GM21619 (cell line): Measurements from ENCODE around the gene TRAF3IP1.
"Not testable (repeated sequence)": the region's sequence is repeated elsewhere in the genome, so short reads cannot be mapped to it uniquely, and the experiment has no call there.

ENCODE experiments used
- ATAC-seq: cut with Tn5 transposase; IDR thresholded peaks from one replicate; pipeline ENCODE4 v1.9.1; 2021; ENCODE audit not compliant: unreplicated experiment

The TRAF3IP1 gene

DNA sequence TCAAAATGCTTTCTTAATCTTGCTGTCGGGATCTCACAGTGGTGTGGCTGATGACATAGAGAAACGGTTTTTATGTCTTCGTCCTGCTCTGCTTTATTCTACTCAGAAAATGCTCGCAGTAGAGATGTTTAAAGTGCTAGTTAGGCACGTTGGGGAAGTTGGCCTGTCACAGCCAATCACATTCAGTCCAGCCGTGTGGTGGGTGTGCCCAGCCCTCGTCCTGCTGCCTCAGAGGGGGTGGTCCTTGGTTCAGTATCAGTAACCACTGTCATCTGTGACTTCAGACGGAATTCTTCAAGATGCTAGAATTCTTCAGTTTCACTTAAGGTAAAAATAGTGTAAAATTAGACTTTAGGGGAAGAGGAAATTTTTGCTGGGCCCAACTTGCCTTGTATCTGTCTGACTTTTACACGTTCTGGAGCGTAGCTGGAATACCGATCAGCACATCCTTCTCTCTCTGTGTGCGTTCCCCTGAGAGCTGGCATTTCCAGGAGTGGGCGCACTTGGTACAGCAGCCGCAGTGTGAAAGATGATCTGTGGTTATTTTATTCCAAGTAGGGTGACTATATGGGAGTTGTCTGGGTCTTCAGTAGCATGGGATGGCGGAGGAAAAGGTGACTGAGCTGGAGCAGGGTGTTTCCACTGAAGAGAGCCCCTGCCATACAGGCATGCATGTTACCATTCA, 18.5 kb downstream of the TRAF3IP1 start:
- ATAC-seq = no peak

DNA sequence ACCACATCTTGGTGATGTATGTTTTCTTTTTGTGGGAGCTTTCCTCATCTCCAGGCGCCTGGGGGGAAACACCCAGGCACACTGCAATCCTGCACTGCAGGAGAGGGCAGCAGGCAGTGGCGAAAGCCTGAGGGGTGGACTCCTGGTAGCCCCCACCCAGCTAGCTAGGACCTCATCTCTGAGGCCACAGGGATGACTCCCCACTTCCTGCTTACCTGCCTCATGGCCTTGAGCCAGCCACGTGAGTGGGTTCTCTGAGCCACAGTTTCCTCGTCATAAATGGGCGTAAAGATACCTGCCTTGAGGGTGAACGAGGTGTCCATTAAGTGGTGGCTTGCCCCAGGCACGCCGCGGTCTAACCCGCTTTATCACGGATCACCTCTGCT, 19.1 kb downstream of the TRAF3IP1 start:
- no peak for ATAC-seq

DNA sequence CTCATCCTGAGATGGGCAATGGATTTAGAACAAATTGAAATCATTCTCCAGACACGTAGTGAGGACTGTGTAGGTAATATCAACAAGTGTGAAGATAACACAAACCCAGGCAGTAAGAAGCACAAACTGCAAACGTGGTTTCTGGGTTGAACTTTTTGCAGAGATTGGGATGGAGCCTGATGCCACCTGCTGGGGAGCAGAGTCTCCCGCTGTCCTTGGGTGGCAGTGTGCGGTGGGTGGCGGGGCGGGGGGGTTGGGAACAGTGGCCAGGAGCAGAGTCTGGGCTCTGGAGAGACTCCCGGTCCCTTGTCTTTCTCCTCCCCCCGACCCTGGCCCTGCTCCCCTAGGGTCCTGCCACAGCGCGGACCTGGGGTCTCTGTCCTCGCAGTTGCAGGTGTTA, 19.5 kb downstream of the TRAF3IP1 start:
- no peak for ATAC-seq

DNA sequence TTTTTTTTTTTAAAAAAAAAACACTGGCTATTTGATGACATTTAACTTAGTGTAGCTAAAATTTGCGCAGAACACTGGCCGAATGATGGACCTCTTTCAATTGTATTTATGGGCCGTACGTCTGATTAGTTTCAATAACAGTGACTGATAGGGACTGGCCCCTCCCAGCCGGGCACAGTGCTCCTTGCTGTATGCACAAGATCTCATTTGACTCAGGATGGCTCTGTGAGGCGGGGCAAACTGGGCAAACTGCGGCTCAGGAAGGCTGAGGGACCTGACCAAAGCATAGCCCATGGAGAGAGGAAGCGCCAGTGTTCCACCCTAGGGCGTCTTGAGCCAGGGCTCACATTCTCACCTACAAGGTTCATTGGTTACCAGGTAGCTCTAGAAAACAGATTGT, 21.2 kb downstream of the TRAF3IP1 start:
- ATAC-seq = no peak

DNA sequence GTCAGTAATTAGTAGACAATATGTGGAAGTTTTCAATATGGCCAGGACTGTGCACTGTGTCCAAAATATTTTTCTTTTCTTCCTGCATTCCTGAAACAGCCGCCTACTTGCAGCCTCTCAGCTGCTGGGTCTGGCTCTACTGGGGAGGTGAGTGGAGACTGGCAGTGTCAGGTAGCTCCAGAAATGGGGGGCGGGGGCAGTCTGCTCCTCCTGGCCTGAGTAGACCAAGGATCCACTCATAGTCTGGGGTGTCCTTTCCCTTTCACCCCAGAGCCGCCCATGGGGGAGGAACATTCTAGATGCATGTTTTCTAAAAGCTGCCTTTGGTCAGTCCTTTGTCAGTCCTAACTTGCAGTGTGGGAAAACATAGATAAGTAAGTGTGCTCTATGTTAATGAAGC, 23.7 kb downstream of the TRAF3IP1 start:
- ATAC-seq = no peak

DNA sequence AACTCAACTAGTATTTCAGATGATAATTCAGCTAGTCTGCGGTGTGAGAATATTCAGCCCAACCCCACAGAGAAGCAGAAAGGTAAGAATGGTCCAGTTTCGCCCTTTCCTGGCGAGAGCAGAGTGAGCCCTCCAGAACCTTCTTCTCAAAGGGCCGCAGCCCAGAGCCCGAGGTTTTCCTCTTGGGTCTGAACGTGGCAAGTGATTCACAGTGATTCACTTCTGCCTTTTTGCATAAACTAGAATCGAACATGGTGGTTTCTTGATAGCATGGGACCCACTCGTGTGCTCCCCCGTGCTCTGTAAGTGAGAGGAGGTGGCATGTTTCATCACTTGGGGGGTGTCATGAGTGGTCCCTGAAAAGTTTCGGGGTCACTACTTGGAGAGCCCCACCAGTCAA, 24.2 kb downstream of the TRAF3IP1 start:
- ATAC-seq = no peak

DNA sequence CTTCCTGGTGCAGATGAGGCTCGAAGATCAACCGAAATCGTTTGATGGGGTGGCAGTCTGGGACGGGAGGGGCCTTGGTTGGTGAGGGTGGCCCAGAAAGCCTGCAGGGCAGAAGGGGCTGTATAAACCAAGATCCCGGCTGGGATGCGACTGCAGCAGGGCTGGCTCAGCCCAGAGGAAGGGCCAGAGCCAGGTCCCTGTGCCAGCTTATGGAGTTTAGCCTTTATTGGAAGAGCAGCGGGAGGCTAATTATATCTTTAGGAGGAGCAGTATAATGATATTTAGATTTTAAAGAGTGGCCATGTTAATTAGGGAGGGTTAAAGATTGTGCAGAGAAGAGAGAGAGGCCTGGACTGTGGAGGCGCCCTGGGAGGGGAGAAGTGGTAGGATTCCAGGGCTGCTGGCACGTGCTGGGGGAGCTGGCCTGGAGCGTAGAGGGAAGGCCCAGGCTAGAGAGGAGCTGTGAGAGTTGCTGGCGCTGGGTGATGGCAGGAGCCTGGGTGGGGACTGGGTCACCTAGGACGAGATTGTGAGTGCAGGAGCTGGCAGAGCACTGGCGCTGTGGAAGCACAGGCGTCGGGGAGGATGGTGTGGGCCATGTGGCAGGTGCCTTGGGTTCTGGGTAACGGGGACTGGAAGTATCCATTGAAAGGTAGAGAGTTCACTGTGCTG, 25.1 kb downstream of the TRAF3IP1 start:
- no peak for ATAC-seq

DNA sequence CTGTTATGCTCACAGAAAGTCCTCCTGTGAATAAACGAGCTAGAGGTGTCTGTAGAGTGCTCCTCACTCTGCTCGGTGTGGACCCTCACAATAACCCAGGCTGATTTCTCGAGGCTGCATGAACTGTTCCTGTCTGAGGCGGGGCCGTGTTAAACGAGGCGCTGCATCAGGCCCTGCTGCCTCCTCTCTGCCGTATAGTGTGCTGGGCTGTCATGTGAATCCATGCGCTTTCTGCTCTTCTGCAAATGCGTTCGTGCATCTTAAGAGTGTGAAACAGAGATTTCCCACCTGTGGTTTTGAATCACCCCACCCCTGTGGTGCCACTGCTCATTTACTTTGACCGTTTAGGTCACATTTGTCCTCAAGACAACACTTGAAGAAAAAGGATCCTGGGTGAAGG, 26.2 kb downstream of the TRAF3IP1 start:
- ATAC-seq = no peak

DNA sequence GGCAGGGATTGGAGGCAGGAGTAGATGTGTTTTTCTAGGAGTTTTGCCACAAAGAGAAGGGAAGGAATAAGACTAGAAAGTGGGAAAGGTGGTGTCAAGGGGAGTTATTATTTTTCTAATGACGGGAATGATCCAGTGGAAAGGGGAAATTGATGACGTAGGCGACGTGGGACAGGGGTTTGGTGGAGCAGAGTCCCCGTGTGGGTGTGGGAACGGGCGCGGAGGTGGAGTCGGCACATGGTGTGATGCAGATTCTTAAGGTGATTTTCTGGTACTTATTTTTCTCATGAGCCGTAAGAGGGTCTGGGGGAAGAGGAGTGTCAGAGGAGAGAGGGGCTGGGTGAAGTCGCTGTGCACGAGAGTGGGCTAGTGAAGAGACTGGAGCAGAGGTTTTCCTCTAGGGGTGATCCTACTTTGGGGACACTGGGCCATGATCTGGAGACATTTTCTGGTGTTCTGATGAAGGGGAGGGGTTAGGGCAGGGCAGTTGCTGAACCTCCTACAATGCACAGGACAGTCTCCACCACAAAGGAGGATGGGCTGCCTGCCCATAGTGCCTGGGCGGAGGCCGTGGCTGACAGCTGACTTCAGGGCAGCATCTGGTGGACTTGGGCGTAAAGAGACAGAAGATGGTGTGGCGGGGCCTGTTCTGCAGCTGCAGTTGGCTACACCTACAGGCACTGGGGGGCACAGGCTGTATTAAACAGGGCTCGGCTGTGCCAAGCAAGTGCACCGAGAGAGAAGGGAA, 30.0 kb downstream of the TRAF3IP1 start:
- ATAC-seq = no peak

DNA sequence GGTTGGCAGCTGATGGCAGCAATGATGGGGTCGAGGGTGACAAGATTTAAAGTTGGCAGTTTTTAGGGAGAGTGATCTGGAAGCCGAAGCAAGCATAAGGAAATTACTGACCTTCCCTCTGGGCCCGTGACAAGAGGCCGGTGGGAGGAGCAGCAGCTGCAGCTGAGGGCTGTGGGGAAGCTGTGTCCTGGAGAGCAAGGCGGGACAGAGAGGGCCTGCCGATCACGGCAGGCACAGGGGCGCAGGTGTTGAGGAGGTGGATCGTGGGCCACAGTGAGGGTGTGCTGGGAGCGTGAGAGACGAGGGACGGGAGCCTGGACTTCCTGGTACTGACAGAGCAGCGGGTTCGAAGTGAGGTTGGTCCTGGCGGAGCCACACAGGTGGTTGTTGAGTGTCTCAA, 31.0 kb downstream of the TRAF3IP1 start:
- ATAC-seq = no peak

DNA sequence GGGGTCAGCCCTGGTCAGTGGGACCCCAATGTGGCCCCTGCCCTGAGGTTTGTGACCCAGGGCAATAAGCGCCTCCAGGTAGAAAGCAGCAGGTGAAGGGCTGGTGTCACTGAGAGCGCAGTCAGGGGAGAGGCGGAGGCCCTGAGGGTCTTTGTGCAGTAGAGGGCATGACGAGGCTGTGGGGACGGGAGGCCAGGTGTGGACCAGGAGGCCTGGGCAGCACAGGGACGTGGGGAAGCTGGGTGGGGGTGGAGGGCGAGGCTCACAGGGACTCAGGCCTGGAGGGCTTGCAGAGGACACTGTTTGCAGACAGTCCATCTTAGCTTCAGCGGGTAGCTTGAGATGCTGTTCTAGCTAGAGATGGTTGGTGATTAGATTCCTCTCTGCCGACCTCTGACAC, 32.0 kb downstream of the TRAF3IP1 start:
- ATAC-seq = no peak

DNA sequence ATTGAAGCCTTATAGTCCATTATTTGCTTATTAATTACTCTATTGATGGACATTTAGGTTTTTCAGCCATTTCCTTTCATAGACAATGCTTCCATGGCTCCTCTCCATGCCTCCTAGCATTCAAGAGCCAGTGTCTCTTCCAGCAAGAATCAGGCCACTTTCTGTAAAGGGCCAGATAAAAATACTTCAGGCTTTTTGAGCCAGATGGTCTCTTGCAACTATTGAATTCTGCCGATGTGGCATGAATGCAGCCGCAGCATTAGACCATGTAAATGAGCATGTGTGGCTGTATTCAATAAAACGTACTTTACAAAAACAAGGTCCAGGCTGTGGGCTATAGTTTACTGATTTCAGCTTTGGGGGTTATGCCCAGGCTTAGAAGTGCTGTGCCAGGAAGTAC, 38.5 kb downstream of the TRAF3IP1 start:
- no peak for ATAC-seq

DNA sequence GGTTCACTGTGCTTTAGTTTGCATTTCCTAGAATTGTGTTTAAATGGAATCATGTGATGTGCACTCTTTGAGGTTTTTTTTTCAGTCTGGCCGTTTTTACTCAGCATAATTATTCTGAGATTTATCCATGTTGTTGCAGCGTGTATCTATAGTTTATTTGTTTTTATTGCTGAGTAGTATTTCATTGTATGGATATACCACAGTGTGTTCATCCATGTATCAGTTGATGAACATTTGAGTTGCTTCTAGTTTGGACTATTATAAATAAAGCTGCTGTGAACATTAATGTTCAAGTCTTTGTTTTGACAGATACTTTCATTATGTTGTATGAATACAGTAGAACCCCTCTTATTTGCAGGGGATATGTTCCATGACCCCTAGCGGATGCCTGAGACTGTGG, 39.1 kb downstream of the TRAF3IP1 start:
- ATAC-seq = no peak

DNA sequence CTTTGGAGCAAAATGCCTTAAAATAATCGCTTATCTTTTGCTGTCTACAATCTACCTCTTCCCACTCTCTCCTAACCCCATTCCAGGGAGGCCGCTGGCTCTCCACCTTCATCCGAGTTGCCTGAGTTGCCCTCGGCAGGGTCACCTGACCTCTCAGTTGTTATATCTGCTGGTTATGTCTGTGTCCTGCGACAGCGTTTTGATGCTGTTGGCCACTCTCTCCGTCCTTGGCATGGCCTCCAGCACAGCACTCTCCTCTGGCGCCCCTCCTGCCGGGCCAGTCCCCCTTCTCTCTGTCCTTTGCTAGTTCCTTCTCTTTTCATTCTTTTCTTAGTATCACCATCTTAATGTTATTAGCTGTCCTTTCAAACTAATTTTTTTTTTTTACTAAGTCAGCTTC, 41.6 kb downstream of the TRAF3IP1 start:
- ATAC-seq = no peak

DNA sequence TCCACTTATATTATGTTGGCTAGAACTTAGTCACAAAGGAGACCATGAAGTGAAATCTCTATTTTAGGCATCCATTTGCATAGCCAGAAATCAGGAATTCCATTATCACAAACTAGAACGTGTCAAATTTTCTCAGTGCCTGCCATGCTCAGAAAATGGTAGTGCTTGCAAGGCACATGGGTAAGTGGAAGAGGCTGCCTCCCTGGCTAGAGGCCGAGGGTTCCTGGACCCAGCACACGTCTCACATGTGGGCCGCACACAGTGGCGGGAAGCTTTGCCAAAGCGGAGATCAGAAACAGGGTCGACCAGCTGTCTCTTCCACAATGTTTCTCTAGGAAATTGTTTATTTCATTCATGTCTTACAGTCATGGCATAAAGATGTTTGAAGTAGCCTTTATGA, 42.3 kb downstream of the TRAF3IP1 start:
- no peak for ATAC-seq

DNA sequence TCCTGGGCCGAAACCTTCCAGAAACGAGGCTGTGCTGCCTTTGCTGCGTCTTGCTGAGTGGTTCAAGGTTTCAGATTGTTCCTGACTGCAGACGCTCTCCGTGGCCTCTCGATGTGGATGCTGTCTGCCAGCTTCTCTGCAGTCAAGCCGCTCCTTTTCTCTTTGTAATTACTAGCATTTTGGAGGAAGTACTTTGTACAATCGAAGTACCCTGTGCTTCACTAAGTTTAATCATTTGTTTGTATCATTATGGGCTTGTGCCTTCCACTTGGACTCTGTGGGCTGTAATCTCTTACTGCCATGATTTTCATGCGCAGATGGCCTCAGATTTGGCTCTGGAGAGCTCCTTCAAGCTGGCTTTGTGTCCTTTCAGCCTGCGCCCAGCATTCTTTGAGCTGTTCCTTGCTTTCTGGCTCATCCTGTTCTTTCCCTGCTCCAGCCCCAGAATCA, 49.3 kb downstream of the TRAF3IP1 start:
- ATAC-seq = no peak

DNA sequence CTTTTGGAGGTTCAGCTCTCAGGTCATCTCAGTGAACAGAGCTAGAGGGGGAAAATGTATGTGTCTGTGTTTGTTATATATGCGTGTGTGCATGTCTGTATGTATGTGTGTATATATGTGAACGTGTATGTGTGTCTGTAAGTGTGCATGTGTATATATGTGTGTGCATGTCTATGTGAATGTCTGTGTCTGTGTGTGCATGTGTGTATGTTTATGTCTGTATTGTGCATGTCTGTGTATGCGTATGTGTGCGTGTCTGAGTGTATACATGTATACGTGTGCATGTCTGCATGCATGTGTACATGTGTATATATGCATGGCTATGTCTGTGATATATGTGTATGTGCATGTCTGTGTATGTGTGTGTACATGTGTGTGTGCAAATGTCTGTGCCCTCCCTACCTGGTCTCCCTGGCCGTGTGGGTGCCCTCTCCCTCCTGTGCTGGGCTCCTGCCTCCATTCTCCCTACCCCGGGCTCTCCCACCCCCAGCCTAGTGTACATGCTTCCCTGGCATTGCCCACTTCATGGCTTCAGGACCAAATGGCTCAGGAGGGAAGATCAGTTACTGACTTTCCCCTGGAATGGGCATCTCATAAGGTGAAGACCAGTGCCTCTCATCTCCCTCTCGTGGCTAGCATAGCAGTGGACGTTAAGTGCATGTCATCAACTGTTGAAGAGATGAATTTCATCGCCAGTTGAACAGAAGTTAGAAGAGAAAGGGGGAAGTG, 49.9 kb downstream of the TRAF3IP1 start:
- ATAC-seq = no peak

DNA sequence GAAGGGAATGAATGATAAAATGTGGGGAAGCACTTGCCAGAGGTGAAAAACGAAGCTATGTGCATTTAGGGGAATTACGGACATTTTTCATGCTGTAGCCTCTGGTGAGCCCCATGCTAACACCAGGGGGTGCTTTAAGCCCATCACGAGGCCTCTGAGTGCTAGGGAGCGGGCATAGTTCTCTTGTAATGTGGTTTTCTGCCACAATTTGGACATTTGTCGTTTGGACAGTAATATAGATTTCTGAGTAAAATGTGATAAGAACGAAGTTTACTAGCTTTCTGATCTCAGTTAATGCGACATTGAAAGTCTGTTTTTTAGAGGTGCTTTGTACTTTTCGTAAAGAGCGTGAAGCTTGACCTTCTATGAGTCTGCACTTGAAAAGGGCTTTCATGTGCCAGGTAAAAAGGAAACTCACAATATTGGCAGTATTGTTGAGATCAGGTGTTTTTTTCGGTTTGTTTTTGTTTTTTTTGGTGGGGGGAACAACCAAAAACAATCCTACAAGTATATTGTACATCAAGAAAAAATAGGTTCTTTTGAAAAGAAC, 50.6 kb downstream of the TRAF3IP1 start:
- ATAC-seq = no peak

DNA sequence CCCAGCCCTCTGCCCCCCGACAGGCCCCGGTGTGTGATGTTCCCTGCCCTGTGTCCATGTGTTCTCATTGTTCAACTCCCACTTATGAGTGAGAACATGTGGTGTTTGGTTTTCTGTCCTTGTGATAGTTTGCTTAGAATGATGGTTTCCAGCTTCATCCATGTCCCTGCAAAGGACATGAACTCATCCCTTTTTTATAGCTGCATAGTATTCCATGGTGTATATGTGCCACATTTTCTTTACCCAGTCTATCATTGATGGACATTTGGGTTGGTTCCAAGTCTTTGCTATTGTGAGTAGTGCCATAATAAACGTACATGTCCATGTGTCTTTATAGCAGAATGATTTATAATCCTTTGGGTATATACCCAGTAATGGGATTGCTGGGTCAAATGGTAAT, 52.0 kb downstream of the TRAF3IP1 start:
- ATAC-seq = not testable (repeated sequence)

DNA sequence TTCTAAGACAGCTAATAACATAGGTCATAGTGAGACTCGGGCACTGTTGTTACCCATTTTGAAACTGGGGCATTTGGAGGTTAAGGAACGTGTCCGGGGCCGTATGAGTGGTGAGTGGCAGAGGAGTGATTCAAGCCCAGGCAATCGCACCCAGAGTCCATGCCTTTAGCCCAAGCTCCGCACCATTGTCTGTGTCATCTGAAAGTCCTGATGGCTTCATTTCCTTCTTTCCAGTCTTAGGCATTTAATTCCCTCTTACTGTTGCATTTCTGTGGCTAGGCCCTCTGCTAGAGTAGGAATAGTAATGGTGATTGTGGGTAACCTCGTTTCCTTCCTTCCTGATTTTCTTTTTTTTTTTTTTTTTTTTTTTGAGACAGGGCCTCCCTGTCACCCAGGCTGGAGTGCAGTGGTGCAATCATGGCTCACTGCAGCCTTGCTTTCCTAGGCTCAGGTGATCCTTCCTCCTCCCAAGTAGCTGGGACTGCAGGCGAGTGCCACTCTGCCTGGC, 56.6 kb downstream of the TRAF3IP1 start:
- ATAC-seq = no peak
